Stimulated activated CD4-positive, alpha-beta T cell treated with anti-CD3 and anti-CD28 coated beads, TNF-alpha, amount 100 ng/mL, for 4 hours (primary cell): ENCODE results near the gene GRID1.
"Not testable (repeated sequence)": the region's sequence is repeated elsewhere in the genome, so short reads cannot be mapped to it uniquely, and the experiment has no call there.

Experiments used
- DNase-seq, 3 experiments: peaks; one replicate each; pipeline ENCODE4 v3.0.0-alpha.2; 2020; ENCODE audit warnings: low read depth in 3 of 3

GRID1 gene

GRCh38 chr10:85997544-85997943, 369.1 kb downstream of the GRID1 start:
- DNase-seq, result no peak

- no peak for DNase-seq
Observed at GRCh38 chr10:85995791-85996190, 370.8 kb downstream of the GRID1 start.

- no peak for DNase-seq
Observed at GRCh38 chr10:85993840-85994507, 372.6 kb downstream of the GRID1 start.

GRCh38 chr10:85993140-85993539, 373.5 kb downstream of the GRID1 start:
- DNase-seq, result no peak

- DNase-seq, result no peak
Observed at GRCh38 chr10:85992324-85992723, 374.3 kb downstream of the GRID1 start.

GRCh38 chr10:85986777-85987176, 379.8 kb downstream of the GRID1 start:
- no peak for DNase-seq

- no peak for DNase-seq
Observed at GRCh38 chr10:85983051-85983450, 383.5 kb downstream of the GRID1 start.

GRCh38 chr10:85979598-85979997, 387.0 kb downstream of the GRID1 start:
- no peak for DNase-seq

GRCh38 chr10:85978566-85979358, 387.8 kb downstream of the GRID1 start:
- no peak for DNase-seq

- DNase-seq, result no peak
Observed at GRCh38 chr10:85977642-85978041, 389.0 kb downstream of the GRID1 start.

GRCh38 chr10:85976267-85976793, 390.3 kb downstream of the GRID1 start:
- DNase-seq, result no peak

- DNase-seq, result no peak
Observed at GRCh38 chr10:85971494-85971893, 395.1 kb downstream of the GRID1 start.

GRCh38 chr10:85967594-85967993, 399.0 kb downstream of the GRID1 start:
- no peak for DNase-seq

GRCh38 chr10:85961479-85962067, 405.0 kb downstream of the GRID1 start:
- no peak for DNase-seq

GRCh38 chr10:85961073-85961472, 405.5 kb downstream of the GRID1 start:
- no peak for DNase-seq

- no peak for DNase-seq
Observed at GRCh38 chr10:85959239-85959638, 407.4 kb downstream of the GRID1 start.

GRCh38 chr10:85950921-85951320, 415.7 kb downstream of the GRID1 start:
- DNase-seq, result no peak

- no peak for DNase-seq
Observed at GRCh38 chr10:85946713-85947326, 419.8 kb downstream of the GRID1 start.

- DNase-seq, result no peak
Observed at GRCh38 chr10:85936161-85936560, 430.4 kb downstream of the GRID1 start.

- no peak for DNase-seq
Observed at GRCh38 chr10:85934586-85934985, 432.0 kb downstream of the GRID1 start.

GRCh38 chr10:85929993-85930392, 436.6 kb downstream of the GRID1 start:
- not testable (repeated sequence) for DNase-seq

- no peak for DNase-seq
Observed at GRCh38 chr10:85927952-85928665, 438.5 kb downstream of the GRID1 start.
